ENCODE data around the gene SLAMF6. TPM values are rescaled to one million over a fixed set of nuclear protein-coding genes. Genes with fewer than 3 reads are reported as not detected.

SLAMF6 gene
- total and polyA plus RNA-seq, 10 of the 15 experiments (the other 5 are each of a cell fraction or from before 2014, with no cell fraction given), result 20.5 to 89.6 (median 36.5) TPM

DNA sequence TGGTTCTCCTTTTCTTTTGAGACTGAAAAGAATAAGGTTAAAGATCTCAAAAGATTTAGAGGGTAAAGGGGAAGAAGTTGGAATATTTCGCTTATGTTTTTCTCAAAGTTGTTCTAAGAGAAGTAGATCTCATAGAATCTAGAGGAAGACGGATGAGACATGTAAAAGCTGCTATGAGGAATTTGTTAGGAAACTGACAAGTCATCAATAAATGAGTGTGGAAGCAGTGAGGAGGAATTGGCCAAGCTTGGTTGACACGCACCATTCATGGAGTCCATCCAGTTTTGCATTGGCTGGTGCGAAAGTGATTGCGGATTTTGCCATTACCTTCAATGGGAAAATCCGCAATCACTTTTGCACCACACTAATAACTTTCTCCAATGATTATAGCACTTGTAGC is 20.0 kb downstream of the SLAMF6 start (continued):
- TF ChIP-seq CBX3 (IDR thresholded peaks at IDR 0.05; ENCODE audit: borderline replicate concordance, low read depth) (no peak), RBBP5 (conservative IDR thresholded peaks at IDR 0.05) (no peak), SIX5 (IDR thresholded peaks at IDR 0.05; ENCODE audit: low read depth, low read length, severe bottlenecking) (no peak), NR2F1 (conservative IDR thresholded peaks at IDR 0.05) (no peak), MEF2B (IDR thresholded peaks at IDR 0.05; ENCODE audit: partially characterized antibody, poor library complexity, severe bottlenecking) (no peak)
- TF ChIP-seq, protein P1, sequence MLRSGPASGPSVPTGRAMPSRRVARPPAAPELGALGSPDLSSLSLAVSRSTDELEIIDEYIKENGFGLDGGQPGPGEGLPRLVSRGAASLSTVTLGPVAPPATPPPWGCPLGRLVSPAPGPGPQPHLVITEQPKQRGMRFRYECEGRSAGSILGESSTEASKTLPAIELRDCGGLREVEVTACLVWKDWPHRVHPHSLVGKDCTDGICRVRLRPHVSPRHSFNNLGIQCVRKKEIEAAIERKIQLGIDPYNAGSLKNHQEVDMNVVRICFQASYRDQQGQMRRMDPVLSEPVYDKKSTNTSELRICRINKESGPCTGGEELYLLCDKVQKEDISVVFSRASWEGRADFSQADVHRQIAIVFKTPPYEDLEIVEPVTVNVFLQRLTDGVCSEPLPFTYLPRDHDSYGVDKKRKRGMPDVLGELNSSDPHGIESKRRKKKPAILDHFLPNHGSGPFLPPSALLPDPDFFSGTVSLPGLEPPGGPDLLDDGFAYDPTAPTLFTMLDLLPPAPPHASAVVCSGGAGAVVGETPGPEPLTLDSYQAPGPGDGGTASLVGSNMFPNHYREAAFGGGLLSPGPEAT (IDR thresholded peaks at IDR 0.05; ENCODE audit: low read depth), result no peak

DNA sequence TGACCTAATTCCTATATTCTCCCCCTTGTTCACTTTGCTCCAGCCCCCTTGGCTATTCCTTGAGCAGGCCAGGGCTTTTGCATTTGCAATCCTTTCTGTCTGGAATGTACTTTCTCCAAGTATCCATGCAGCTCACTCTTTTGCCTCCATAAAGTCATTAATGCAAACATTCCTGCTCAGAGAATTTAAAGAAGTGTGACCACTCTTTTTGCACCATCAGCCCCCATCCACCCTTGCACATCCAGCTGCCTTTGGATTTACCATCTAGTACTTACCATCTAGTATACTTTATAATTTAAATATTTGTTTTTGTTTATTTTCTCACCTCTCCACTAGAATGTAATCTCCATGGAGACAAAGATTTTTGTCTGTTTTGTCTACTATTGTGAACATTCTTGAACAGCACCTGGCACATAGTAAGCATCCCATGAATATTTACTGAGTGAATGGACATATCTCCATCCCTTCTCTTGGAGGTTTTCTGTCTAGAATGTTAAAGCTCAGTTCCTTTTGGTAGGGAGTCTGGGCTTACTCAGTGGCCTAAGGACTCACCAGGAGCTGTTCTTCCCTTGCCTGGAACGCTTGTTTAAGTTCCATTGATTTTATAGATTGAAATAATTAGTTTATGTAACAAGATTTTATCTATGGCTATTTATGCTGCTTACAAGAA is 22.6 kb downstream of the SLAMF6 start:
- H3K4me1 ChIP-seq (ENCODE audit: control insufficient read depth, insufficient read depth, low read length), result no peaks in the 10 kb centered on the region
- BruUV-seq (replicated peaks), result no TSS peak
- FAIRE-seq (no peak), DNase-seq (ENCODE audit: low read depth, low spot score) (no peak), ATAC-seq (no peak)
- no peak overlapping the region for H3K27ac ChIP-seq (ENCODE audit: control insufficient read depth, insufficient read depth)
- H3K79me2 ChIP-seq (ENCODE audit: control insufficient read depth, insufficient read depth, low read length), result peaks cover 23% of the 10 kb centered on the region
- ChIA-PET RAD21 (ENCODE audit: unreplicated experiment) (no interaction called here), CTCF (interaction anchor here (2.9 kb wide), 1 partner anchor 12 kb away, joined by 10 read pairs; no protein-coding TSS in a partner anchor), POLR2A (interaction anchor here (0.8 to 1.6 kb wide), 4 partner anchors 9 to 58 kb away, joined by 3 to 6 read pairs (median 4); no protein-coding TSS in a partner anchor), SMC1A (ENCODE audit: uncharacterized antibody, unreplicated experiment) (interaction anchor here (1.2 to 5.5 kb wide), 5 partner anchors 10 to 72 kb away, joined by 3 to 22 read pairs (median 6); no protein-coding TSS in a partner anchor)
- H3K36me3 ChIP-seq (ENCODE audit: control insufficient read depth in 2 of 2, insufficient read depth in 2 of 2, low read length in 1 of 2), result peaks cover 0 to 15% of the 10 kb centered on the region in 2 experiments; a peak in 3 of 4 replicates
- no peaks in the 10 kb centered on the region for H3K27me3 ChIP-seq (replicated peaks in 1 of 2; ENCODE audit: control insufficient read depth in 2 of 2, insufficient read depth in 2 of 2, low read length in 1 of 2)
- H3K4me2 ChIP-seq (ENCODE audit: control insufficient read depth, insufficient read depth), result no peak overlapping the region
- peaks cover 31% of the 10 kb centered on the region for H3K9me3 ChIP-seq (replicated peaks; ENCODE audit: control insufficient read depth, insufficient read depth, low read length)
- in situ Hi-C loops (cut with MboI) (no loop called here), intact Hi-C loops (cut with micrococcal nuclease; ENCODE audit: unreplicated experiment) (no loop called here)
- H2AFZ ChIP-seq (ENCODE audit: control insufficient read depth, low read depth, low read length), result no peak overlapping the region
- no peaks in the 10 kb centered on the region for H4K20me1 ChIP-seq (ENCODE audit: control insufficient read depth, insufficient read depth)
- no peak overlapping the region for H3K9ac ChIP-seq (ENCODE audit: control insufficient read depth, insufficient read depth, low read length)
- WGBS (ENCODE audit: insufficient coverage, insufficient replicate concordance, low lambda C conversion rate, missing lambda C conversion rate), result 100% methylated on average over 1 of the region's 1 CpG
- H3K4me3 ChIP-seq, result no peak overlapping the region
- TF ChIP-seq, protein P2, sequence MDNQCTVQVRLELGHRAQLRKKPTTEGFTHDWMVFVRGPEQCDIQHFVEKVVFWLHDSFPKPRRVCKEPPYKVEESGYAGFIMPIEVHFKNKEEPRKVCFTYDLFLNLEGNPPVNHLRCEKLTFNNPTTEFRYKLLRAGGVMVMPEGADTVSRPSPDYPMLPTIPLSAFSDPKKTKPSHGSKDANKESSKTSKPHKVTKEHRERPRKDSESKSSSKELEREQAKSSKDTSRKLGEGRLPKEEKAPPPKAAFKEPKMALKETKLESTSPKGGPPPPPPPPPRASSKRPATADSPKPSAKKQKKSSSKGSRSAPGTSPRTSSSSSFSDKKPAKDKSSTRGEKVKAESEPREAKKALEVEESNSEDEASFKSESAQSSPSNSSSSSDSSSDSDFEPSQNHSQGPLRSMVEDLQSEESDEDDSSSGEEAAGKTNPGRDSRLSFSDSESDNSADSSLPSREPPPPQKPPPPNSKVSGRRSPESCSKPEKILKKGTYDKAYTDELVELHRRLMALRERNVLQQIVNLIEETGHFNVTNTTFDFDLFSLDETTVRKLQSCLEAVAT (IDR thresholded peaks at IDR 0.05), result no peak
- no peak for TF ChIP-seq BHLHE40 (IDR thresholded peaks at IDR 0.05; ENCODE audit: borderline replicate concordance in 1 of 2, low read depth in 2 of 2, low read length in 1 of 2)
- no peak for TF ChIP-seq ZSCAN29 (IDR thresholded peaks at IDR 0.05)
- TF ChIP-seq PAX8 (IDR thresholded peaks at IDR 0.05), result no peak
- TF ChIP-seq ATF7 (IDR thresholded peaks at IDR 0.05; ENCODE audit: low read depth), result no peak
- TF ChIP-seq, protein P3, sequence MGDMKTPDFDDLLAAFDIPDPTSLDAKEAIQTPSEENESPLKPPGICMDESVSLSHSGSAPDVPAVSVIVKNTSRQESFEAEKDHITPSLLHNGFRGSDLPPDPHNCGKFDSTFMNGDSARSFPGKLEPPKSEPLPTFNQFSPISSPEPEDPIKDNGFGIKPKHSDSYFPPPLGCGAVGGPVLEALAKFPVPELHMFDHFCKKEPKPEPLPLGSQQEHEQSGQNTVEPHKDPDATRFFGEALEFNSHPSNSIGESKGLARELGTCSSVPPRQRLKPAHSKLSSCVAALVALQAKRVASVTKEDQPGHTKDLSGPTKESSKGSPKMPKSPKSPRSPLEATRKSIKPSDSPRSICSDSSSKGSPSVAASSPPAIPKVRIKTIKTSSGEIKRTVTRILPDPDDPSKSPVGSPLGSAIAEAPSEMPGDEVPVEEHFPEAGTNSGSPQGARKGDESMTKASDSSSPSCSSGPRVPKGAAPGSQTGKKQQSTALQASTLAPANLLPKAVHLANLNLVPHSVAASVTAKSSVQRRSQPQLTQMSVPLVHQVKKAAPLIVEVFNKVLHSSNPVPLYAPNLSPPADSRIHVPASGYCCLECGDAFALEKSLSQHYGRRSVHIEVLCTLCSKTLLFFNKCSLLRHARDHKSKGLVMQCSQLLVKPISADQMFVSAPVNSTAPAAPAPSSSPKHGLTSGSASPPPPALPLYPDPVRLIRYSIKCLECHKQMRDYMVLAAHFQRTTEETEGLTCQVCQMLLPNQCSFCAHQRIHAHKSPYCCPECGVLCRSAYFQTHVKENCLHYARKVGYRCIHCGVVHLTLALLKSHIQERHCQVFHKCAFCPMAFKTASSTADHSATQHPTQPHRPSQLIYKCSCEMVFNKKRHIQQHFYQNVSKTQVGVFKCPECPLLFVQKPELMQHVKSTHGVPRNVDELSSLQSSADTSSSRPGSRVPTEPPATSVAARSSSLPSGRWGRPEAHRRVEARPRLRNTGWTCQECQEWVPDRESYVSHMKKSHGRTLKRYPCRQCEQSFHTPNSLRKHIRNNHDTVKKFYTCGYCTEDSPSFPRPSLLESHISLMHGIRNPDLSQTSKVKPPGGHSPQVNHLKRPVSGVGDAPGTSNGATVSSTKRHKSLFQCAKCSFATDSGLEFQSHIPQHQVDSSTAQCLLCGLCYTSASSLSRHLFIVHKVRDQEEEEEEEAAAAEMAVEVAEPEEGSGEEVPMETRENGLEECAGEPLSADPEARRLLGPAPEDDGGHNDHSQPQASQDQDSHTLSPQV (IDR thresholded peaks at IDR 0.05), result no peak
- TF ChIP-seq, protein P4, sequence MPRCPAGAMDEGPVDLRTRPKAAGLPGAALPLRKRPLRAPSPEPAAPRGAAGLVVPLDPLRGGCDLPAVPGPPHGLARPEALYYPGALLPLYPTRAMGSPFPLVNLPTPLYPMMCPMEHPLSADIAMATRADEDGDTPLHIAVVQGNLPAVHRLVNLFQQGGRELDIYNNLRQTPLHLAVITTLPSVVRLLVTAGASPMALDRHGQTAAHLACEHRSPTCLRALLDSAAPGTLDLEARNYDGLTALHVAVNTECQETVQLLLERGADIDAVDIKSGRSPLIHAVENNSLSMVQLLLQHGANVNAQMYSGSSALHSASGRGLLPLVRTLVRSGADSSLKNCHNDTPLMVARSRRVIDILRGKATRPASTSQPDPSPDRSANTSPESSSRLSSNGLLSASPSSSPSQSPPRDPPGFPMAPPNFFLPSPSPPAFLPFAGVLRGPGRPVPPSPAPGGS (IDR thresholded peaks at IDR 0.05; ENCODE audit: borderline replicate concordance, insufficient read depth, low read depth, low read length, poor library complexity, severe bottlenecking), result no peak
